HG03039 (cell line): ENCODE data around the gene EEFSEC.

Source experiments
- ATAC-seq: cut with Tn5 transposase; IDR thresholded peaks from one replicate; pipeline ENCODE4 v1.9.1; 2021; ENCODE audit warnings: mild to moderate bottlenecking, moderate library complexity; ENCODE audit not compliant: unreplicated experiment

EEFSEC gene

DNA sequence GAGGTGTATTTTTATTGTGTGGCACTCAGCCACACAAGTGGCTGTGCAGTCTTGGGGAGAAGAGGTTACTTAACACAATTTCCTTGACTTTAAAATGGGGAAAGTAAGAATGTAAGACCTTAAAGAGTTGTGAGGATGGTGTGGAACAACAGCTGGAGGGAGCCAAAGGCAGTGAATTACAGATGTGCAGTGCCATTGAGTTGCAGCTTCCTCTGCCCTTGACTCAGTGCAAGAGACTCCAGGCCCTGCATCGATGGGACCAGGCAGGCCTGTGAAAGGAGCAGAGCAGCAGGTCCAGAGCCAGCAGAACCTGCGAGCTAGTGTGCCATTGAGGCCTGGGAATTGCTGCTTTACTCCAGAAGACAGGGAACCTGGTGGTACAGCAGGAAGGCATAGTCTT is 27.2 kb downstream of the EEFSEC start:
- ATAC-seq: no peak

DNA sequence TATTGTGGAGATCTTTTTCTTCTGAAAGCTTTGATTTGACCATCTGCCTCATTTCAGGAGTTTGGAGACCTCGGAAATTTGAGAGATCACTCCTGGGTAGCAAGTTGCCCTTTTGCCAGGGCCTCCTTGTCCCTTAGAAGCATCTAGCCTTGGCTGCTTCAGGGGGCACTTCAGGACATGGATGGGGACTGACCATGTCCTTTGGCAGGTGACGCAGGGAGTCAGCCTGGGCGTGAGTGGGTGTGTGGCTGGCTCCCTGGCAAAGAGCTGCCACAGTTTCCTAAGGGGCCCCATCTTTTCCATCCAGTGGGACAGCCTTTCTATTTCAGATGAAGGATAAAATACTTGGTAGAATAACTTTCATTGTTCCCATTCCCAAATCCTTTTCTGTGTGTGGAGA is 27.6 kb downstream of the EEFSEC start:
- no peak for ATAC-seq

DNA sequence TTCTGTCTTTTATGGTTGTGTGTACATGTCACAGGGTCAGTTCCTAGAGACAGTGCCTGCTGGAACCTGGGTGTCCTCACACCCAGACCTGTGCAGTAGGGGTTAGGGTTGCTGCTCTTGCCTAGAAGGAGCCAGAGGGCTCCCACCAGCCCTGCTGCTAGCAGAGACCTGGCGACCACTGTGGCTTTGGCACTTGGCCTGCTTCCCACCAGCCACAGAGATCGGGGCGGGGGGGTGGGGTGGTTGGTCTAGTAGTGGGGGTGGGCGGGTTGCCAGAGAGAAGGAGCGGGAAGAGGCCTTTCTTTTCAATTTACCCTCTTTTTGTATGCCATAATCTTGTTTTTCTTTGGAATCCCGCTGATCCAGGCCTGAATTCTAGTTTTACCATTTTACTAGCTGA is 29.4 kb downstream of the EEFSEC start:
- no peak for ATAC-seq

DNA sequence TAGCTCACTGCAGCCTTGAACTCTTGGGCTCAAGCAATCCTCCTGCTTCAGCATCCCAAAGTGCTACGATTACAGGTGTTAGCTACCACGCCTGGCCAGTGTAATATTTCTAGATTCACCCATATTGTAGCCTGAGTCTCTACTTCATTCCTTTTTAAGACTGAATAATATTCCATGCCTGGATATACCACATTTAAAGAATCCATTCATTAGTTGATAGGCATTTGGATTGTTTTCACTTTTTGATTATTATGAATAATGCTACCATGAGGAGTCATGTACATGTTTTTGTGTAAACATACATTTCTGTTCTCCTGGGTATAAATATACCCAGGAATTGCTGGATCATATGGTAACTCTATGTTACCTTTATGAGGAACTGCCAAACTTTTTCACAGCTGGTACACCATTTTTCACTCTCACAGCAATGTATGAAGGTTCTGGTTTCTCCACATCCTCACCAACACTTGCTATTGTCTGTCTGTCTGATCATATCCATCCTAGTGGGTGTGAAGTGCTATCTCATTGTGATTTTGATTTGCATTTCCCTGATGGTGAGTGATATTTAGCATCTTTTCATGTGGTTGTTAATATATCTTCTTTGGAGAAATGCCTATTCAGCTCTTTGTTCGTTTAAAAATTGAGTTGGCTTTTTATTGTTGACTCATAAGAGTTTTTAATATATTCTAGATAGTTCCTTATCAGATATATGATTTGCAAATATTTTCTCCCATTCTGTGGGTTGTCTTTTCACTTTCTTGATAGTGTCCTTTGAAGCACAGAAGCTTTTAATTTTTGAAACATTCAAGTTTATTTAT is 32.6 kb downstream of the EEFSEC start:
- ATAC-seq: no peak

DNA sequence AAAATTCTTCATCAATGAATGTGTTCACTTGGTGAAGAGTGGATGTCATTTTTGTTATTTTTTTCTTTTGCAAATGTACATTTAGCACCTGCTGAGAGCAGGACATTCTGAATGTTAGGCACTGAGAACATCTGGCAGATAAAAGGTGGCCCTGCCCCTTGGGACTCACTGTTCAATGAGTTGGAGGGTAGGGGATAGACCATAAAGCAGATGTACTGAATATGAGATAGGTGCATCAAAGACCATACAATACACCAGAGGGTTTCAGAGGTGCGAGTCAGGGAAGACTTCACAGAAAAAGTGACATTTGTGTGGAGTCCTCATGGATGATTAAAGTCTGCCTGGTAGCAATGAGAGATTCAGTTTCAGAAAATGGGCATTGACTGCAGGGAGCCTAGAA is 34.2 kb downstream of the EEFSEC start:
- ATAC-seq: no peak

DNA sequence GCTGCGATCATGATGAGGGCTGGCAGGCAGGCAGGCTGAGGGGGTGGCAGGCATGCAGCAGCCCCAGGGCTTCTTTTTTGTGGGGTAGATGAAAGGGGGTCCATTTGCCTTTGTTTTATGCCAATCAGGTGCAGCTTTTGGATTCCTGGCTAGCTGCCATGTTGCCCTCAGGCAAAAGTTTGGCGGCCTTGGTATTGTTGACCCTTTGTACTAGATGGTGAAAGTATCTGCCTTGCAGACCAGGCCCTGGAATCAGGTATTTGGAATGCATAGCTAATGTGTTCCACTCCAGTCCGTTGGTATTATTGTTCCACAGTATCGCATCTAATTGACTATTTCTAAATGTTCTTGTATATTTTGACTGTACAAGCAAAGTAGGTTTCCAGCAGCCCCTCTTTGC is 35.0 kb downstream of the EEFSEC start:
- no peak for ATAC-seq

DNA sequence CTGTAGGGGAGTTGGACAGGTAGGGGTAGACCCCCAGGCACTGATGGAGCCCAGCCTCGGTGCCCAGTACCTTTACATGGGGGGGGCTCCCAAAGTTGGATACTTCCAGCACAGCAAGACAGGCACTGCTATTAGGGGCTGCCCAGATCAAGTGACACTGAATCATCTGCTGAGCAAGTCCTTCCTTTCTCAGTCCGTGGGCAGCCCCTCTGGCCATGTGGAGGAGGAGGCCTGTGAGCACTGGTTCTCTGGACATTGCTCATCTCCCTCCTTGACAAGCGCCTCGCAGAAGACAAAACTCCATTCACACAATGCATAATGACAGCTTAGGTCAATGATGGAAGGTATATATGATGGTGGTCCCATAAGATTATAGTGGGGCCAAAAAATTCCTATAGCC is 35.7 kb downstream of the EEFSEC start:
- ATAC-seq: no peak

DNA sequence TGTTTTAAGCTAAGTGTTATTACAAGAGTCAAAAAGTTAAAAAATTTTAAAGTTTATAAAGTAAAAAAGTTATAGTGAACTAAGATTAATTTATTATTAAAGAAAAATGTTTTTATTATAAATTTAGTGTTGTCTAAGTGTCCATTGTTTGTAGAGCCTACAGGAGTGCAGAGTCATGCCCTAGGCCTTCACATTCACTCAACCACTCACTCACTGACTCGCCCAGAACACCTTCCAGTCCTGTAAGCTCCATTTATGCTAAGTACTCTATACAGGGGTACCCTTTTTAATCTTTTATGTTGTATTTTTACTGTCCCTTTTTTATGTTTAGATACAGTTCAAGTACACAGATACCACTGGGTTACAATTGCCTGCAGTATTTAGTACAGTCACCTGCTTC is 37.2 kb downstream of the EEFSEC start:
- ATAC-seq: no peak

DNA sequence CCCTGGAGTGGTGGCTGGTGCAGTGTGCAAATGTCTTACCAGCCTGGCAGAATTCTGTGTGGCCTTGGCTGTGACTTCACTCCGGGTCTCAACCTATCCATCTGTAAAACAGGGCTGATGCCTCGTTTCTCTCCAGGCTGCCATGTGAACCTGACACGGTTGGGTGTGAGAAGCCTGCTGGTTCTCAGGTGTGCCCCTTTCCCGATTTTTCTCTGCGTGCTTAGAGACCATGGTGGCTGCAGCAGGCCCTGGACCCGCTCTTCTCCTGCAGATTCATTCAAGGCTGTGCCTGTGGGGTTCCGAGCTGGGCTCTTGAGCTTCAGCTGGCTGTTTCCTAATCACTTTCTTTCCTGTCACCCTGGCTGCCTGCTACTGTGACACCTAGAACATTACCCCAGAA is 38.9 kb downstream of the EEFSEC start:
- ATAC-seq: no peak

DNA sequence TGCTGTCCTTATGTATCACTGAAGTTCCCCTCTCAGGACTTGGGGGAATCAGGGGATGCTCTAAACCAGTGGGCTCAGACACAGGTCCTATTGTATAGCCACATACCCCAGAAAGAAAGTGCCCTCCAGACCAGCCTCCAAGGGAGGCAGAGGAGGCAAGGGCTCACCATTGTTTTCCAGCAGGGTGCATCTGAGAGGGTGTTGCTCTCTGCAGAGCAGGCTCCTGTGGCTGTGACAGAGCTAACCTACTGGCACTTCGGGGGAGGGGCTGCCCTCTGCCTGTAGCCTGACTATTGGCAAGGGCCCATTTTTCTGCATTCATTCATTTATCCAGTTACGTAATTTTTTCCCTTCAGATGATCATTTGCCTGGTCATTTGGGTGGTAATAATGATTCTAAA is 39.9 kb downstream of the EEFSEC start:
- ATAC-seq: no peak

DNA sequence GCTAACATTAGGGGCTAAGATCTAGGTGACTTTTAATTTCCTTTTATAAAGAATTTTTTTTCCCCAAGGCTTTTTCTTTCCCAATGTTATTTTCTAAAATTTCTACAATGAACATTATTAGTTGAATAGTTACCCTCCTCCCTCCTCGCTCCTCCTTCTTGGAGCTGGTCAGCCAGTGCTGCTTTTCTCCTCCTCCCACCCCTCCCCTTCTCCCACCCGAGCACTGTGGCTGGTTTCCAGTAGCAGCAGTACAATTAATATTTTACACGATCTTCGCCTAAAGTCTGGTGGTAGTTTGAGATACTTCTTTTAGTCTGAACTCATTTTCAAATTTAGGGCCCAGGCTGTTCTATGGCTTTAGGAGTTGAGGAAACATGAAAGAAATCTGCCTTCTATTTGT is 41.6 kb downstream of the EEFSEC start:
- ATAC-seq: no peak

DNA sequence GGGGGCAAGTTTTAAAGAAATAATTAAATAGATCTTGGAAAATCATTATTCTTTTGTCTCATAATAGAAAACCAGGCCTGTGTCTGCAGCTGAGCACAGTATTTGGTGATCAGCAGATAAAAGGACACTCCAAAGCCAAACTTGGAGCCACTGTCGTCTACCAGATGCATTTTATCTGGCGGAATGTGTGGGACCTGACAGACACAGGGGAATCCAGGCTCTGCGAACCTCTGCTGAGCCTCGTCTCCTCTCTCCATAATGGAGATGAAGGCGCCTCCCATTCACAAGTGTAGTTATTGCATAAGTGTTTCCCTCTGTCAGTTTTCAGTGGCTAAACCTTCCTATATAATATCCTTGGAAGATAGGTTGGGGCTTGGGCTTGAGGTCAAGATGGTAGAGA is 42.1 kb downstream of the EEFSEC start:
- no peak for ATAC-seq

DNA sequence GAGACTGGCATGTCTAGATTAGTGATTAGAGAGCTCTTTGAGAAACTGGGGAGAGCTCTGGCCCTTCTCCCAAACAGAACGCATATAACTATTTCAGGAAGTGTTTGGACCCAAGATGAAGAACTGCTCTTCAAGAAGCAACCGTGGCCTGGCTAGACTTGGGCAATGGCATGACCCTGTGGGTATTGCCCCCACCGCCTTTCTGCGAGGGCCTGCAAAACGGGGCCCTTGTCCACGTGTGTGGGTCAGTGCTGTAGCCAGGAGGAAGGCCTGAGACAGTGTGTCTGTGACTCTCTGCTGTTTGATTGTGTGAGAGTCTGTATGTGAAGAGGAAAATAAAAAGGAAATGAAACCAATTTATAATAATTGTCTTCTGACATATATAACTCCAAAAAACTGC is 42.5 kb downstream of the EEFSEC start:
- ATAC-seq: no peak

DNA sequence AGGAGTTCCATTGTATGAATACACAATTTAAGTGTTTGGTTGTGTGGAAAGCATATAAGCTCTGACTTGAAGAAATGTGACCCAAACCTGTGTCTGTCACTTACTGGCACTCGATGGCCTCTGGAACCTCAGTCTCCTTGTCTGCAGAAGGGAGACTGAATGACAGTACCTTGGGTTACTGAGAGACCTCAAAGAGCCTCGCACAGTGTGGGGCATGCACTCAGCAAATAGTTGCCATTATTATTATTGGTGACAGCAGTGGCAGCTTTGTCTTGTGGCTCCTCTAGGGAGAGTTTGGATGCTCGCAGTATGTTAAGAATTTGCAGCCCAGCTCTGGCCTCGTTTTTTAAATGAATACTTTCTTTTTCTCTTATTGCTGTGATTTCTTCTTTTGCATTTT is 43.4 kb downstream of the EEFSEC start:
- ATAC-seq: no peak

DNA sequence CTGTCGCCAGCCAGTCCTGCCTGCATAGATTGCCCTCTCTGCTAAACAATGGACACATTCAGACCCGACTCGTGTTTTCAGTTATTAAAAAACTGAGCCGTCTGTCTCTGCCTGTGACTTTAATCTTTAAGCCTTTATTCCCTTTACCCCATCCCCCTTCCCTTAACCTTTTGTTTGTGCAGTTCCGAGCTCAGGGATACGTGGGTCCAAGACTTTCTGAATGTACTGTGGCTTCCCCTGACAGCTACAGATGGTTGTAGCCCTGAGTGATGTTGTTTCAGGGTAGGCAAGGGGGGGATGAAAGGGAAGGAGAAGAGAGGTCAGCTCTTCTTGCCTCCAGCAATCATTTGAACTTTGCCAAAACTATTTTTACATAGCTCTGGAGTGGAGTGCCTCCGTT is 44.6 kb downstream of the EEFSEC start:
- ATAC-seq: no peak

DNA sequence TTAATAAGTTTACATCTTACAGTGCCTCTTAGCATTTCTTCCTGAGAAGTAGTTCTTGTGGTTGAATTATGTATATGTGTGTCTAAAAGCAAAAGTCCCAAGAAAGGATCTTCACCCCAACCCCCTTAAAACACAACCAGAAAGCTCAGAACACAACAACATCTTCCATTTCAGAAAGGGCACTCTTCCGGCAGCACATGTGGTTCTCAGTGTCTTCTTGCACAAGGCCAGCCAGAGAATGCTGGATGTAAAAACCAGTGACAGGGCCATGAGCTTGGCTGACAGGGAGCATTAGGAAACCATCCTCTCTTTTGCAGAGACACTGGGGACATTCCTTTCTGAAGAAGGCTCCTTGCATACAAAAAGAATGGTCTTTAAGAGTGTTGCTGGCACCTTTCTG is 45.0 kb downstream of the EEFSEC start:
- ATAC-seq: no peak

DNA sequence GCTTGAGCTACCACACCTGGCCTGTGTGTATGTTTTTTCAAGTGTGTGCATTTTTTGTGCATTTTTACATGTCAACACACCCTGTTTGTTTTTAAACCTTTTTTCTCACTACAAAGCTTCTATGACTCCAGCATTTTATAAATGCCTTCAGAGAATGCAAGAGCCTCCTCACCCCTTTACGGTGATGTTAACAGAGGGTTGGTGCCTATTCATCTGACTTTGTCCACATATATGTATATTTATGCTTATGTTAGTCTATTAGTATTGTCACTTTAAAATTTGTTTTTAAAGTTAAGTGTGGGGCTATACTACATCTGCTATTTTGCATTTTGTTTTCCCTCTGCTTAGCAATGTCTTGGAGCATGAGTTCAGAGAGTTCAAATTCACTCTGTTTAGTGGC is 45.8 kb downstream of the EEFSEC start:
- no peak for ATAC-seq

DNA sequence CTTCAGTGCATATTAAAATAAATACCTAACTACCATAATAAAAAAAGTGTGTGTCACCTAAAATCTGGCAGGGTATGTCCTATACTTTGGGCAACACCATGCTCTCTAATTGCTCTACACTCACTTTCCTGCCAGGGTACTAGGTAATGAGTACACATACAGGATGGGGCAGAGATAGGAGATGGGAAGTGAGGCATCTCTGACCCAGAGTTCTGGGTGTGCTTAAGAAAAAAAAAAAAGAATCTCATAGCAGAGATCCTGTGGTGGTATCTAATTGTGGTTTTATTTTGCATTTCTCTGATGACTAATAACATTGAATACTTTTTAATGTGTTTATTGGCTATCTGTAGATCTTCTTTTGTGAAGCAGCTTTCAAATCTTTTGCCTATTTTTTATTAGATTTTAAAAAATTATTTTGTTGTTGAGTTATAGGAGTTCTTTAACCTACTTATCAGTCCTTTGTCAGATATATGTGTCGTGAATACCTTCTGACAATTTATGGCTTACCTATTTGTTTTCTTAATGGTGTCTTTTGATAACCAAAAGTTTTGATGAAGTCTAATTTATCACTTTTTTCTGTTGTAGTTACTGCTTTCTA is 48.0 kb downstream of the EEFSEC start:
- no peak for ATAC-seq

DNA sequence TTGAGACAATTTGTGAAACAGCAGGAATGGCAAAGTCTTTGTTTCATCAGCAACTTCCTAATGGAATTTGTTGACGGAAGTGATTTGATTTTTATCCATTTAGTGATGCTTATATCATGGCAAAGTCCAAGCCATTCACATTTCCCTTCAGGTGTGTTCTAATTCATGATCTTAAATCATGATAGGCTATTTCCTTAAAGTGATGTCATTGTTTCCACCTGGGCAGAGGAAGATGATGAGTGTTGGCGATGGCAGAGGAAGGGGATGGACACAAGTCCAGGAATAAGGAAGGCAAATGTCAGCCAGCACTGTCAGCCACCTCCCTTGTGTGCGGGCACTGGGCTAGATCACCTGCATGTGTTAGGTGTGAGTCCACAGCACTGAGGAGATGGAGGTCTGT is 49.9 kb downstream of the EEFSEC start:
- ATAC-seq: no peak

DNA sequence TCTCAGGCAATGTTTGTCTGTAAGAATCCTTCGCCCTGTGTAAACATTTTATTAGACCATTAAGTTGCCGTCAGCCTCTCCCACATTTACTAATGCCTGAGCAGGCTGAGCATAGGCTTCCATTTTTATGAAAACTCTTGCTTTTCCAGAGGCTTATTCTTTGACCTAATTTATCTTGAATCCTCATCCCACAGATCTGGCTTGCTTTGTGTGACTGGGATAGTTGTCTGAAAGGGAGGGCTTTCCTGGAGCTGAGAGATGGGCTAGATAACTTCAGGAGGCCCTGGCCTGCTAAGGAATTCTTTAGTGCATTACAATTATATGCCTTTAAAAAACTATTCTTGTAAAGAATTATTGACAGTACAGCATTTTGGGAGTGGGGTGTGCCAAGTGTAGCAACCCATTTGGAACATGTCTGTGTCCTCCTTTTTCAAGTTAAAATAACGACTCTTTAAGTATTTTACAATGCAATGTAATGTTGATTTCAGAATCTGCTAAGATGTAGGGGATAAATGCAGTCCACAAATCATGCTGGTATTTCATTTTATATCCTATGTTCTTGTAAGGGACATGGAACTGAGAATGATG is 52.4 kb downstream of the EEFSEC start:
- no peak for ATAC-seq

DNA sequence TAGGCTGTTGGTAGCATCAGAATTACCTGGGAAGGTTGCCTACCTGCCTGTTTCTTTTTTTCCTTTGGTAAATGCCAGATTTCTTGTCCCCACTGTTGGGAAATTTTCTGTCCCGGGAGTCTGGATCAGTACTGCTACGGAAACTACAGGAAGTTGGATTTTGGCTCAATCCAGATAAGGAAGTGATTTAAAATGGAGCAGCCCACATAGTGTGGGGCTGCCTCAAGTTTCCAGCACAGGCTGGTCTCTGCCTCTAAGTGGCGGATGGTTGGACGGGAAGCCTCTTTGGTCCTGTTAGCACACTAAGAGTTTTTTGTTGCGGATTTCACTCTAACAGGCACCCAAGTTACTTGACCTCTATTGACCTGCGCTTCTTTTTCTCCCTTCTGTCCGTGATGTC is 54.7 kb downstream of the EEFSEC start:
- no peak for ATAC-seq

DNA sequence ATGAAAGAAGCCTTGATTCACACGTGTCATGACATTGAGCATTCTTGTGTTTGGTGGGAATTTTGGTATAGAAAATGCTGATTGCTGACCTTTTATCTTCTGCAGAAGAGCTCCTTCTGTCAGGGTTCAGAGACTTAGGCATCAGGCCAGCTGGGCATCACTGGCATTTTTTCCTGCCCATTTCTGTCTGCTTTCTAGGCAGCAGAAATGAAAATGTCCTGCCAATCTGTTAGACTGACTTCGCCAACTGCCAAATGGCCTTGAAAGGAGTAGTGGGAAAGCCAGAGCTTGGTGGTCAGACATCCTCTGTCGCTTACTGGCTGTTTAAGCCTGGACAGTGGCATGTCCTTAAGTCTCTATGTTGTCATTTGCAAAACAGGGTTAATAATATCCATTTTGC is 57.4 kb downstream of the EEFSEC start:
- ATAC-seq: no peak

DNA sequence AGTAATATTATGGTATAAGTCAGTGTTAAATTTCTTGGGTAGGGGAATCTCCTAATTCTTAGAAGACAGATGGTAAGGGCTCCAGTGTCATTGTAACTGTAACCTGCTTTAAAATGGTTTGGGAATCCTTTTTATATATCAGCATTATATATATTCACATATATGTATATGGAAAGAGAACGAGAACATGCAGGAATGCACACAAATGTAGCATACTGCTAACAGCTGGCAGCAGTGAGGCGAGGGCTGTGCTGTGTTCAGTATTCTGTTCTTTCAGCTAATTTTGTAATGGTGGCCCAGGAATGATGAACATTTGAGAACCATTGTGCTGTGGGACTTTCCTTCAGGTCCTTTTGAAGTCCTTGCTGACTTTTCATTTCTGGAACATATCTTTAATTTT is 60.8 kb downstream of the EEFSEC start:
- ATAC-seq: no peak
